SK-N-MC (cell line): ENCODE data around the gene ASXL2.

Source experiments
- DNase-seq: peaks from one replicate; pipeline ENCODE4 v3.0.0-alpha.2; 2011; ENCODE audit warnings: low read depth, low spot score
- H3K27ac ChIP-seq: fragments of 200-600 bp; sonication (generic); 2 replicates; pipeline ENCODE4 v1.5.1; 2016; ENCODE audit warnings: mixed run types
- H3K36me3 ChIP-seq: fragments of 200-600 bp; sonication (generic); 2 replicates; pipeline ENCODE4 v1.6.1; 2017; ENCODE audit warnings: antibody characterized with exemption, low read length, mixed read lengths; ENCODE audit not compliant: insufficient read depth
- H3K4me3 ChIP-seq: fragments of 200-600 bp; sonication (generic); 2 replicates; pipeline ENCODE4 v1.5.1; 2016
- H3K9ac ChIP-seq: fragments of 200-600 bp; sonication (generic); 2 replicates; pipeline ENCODE4 v1.8.0; 2017; ENCODE audit warnings: mixed run types, mixed read lengths; ENCODE audit not compliant: insufficient read length
- H3K9me3 ChIP-seq: fragments of 200-600 bp; sonication (generic); 2 replicates; pipeline ENCODE4 v1.6.1; 2017; ENCODE audit warnings: low read depth, mild to moderate bottlenecking, antibody characterized with exemption, low read length, moderate library complexity, mixed read lengths
- EZH2 ChIP-seq: fragments of 200-600 bp; sonication (generic); IDR thresholded peaks from one replicate; pipeline ENCODE4 v1.6.1; 2017; ENCODE audit warnings: antibody characterized with exemption
- FOXP2 ChIP-seq: optimal IDR thresholded peaks from 2 replicates; pipeline ENCODE3; 2011; ENCODE audit warnings: mild to moderate bottlenecking, moderate library complexity; ENCODE audit not compliant: insufficient read depth; ENCODE audit errors: extremely low read length, control extremely low read depth
- POLR2AphosphoS5 ChIP-seq: IDR thresholded peaks from 2 replicates; pipeline ENCODE4 v1.6.1; 2012; ENCODE audit warnings: mild to moderate bottlenecking, low read depth, low read length, borderline replicate concordance

Gene ASXL2

DNA sequence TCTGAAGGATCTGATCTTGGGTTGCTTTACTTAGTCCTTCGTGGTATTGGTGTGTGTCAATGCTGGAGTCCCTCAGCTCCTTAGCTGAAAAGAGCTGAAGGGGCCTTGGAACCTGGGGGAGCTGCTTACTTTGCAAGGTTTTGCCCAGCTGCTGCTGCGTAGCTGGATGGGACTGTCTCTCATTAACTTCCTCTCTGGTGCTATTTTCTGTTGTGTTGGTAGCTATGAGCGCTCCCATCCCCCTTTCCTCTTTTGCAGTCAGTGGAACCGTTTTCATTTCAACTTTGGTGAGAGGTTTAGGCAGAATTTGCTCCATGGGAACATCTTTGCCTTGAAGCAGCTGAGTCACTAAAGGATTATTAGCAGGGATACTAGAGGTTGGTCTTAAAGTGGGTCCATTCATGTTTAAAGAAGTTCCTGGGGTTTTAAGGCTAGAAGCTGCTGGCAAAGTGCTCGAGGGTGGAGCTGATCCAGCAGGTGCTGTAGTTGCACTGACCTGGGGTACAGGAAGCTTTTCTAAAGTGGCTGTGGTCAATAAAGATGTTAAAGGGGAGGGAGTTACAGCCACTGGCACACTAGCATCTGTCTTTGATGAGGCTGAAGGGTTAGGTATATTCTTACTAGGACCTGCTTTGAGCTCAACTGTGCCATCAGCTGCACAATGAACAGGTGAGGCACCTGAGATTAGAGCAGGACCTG, 135.0 kb downstream of the ASXL2 start:
- peak overlapping the region; percentile 38; the same call in 1 of the 2 replicates for H3K27ac ChIP-seq
- TF ChIP-seq FOXP2 (no peak), POLR2AphosphoS5 (no peak), EZH2 (no peak)
- H3K9me3 ChIP-seq: no peaks in the 10 kb centered on the region
- no peak overlapping the region for H3K9ac ChIP-seq
- no peak overlapping the region for H3K4me3 ChIP-seq
- peaks cover 30% of the 10 kb centered on the region for H3K36me3 ChIP-seq
- no peak for DNase-seq

DNA sequence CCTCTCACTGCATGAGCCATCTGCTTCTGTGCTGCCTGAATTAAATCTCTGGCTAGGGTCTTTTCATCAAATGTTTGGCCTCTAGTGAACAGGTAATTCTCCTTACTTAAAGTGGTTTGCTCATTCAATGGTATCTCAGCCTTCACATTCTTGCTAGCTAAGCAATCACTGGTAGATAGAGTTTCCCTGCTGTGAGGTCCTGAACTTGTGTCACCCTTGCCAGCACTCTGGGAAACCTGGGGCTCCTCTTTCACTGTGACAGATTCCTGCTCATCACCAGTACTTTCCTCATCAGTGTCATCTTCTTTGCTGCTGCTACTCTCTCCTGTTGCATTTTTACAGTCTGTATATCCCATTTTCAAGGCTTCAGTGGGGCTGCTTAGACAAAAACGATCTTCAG, 135.8 kb downstream of the ASXL2 start:
- TF ChIP-seq EZH2 (no peak), POLR2AphosphoS5 (no peak), FOXP2 (no peak)
- H3K36me3 ChIP-seq: peaks cover 30% of the 10 kb centered on the region

DNA sequence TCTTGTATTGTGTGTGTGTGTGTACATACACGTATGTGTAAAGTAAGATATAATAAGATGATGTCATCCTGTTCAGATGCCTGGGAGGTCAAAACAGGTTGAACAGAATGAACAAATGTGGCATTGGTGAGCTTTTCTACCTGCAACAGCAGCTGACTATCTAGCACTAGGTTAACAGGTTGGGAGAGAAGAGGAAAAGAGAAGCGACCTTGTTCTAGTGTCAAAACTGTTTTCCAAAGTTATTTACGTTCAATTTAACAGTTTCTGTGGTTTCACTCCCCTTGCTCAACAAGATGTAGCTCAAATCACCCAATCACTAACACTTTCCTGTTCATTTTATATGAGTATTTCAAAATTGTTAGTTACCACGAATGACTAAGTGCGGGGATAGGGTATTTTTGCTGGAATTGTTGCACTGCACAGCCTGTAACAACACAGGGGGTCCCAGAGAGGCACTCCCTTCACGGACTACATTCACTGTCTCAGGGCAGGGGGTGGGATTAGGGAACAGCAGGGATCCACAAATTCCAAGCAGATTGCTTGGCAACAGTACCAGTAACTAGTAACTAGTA, 137.4 kb downstream of the ASXL2 start:
- Histone ChIP-seq H3K36me3 (peaks cover 30% of the 10 kb centered on the region), H3K9ac (peak overlapping the region; percentile 4), H3K4me3 (peak overlapping the region; percentile 60), H3K9me3 (no peaks in the 10 kb centered on the region), H3K27ac (peak overlapping the region; percentile 90)
- no peak for TF ChIP-seq POLR2AphosphoS5
- TF ChIP-seq FOXP2: no peak
- TF ChIP-seq EZH2: no peak
- DNase-seq: peak; percentile 73

More for the DNA sequence above, 135.8 kb downstream of the ASXL2 start:
- peak overlapping the region; percentile 38; the same call in 1 of the 2 replicates for H3K27ac ChIP-seq
- H3K4me3 ChIP-seq: no peak overlapping the region
- DNase-seq: no peak
- no peaks in the 10 kb centered on the region for H3K9me3 ChIP-seq
- no peak overlapping the region for H3K9ac ChIP-seq

DNA sequence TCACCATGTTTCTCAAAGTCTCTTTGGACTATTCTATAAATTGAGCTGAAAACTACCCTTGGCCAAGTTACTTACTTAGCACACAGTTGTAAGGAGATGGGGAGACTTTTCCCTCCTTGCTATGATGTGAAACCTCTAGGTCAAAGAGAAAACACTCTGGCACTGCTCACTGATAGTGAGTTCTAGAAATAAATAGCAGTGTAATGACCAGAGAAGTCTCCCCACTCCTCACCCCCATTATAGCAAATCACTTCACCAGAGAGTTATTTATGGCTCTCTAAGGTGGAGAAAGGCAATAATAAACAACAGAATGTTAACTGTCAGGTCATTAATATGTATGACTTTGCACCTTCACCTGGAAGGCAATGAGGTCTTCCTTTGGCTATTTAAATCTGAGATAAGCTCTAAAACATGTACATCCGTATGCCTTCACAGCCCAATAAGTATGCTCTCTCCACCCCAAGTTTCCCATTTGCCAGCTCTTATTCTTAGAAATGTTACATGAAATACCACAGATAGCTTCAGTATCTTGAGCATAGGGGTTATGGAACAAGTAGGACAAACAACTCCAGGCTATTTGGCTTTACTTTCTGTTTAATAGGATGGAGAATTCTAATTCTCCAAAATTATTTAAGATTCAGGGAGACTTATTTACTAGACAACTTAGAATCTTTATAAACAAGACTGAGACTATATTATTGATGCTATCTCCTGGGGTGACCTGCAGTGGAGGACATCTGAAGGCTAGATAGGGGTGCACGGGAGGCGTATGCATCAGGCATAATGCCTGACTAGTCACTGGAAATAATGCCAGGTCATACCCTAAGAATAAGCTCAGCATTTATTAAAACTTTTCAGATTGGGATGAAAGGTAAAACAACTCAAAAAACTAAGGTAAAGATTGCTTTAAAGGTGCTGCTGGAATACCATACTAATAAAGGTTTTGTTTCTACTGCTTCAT, 139.6 kb downstream of the ASXL2 start:
- Histone ChIP-seq H3K36me3 (peaks cover 19% of the 10 kb centered on the region), H3K4me3 (no peak overlapping the region), H3K9ac (no peak overlapping the region), H3K9me3 (no peaks in the 10 kb centered on the region), H3K27ac (no peak overlapping the region)
- no peak for DNase-seq
- no peak for TF ChIP-seq EZH2
- no peak for TF ChIP-seq POLR2AphosphoS5
- TF ChIP-seq FOXP2: no peak

DNA sequence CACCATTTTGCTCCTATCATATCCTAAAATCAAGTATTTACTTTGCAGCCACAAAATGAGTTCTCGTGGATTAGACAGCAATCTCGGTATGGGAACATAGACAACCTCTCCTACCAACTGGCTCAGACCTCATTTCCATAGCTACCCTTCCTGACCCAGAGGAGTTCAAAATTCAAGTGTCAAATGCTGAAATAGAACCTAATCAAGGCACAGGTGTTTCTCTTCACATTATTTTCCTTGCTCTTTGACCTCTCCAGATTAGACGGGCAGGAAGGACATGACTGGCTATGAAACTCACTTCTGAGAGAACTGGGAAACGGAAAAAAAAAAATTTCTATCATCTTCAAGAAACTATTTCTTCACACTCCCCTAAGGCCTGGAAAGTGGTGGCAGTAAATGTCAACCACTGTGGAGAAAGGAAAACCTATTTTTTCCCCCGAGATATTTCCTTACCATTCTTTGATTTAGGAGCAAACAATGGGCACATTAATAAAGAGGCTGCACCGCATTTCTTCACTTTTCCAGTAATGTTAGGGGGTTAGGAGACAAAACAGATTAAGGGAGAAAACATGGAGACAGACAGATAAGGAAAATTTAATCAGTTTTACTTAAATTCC, 141.3 kb downstream of the ASXL2 start:
- no peak overlapping the region for H3K27ac ChIP-seq
- H3K4me3 ChIP-seq: no peak overlapping the region
- no peak overlapping the region for H3K9ac ChIP-seq
- DNase-seq: no peak
- no peaks in the 10 kb centered on the region for H3K9me3 ChIP-seq
- H3K36me3 ChIP-seq: peaks cover 7% of the 10 kb centered on the region
- TF ChIP-seq FOXP2: no peak
- TF ChIP-seq POLR2AphosphoS5: no peak
- no peak for TF ChIP-seq EZH2

DNA sequence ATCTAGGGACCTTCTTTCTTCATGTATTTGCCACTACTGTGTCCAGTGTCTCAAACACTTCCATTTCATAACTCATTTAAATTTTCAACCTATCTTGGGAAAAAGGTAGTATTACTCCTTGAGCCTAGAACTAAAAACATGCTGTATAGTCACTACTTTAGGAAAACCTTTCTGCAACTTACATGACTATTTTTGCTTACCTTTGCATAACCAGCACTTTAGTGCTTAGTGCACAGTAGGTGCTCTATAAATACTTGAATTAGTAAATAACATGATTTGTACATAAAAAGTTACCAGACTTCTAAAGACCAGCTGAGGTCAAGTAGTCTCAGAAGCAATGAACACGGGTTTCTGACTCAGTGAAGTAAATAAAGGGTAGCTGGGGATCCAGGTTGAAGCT, 142.5 kb downstream of the ASXL2 start:
- no peak overlapping the region for H3K27ac ChIP-seq
- H3K9ac ChIP-seq: no peak overlapping the region
- H3K36me3 ChIP-seq: no peaks in the 10 kb centered on the region
- no peaks in the 10 kb centered on the region for H3K9me3 ChIP-seq
- TF ChIP-seq EZH2 (no peak), POLR2AphosphoS5 (no peak), FOXP2 (no peak)
- no peak for DNase-seq
- no peak overlapping the region for H3K4me3 ChIP-seq

DNA sequence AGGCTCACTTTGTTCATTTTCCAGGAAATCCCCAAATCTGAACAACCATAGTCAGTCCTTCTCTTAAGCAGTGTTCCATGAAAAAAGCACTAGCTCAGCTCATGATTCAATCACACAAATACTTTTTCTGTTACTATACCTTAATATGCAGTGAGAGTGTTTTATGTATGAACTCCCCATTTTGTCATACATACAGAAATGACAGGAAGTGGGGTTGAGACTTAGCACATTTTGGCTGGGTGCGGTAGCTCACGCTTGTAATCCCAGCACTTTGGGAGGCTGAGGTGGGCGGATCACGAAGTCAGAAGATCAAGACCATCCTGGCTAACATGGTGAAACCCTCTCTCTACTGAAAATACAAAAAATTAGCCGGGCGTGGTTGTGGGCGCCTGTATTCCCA, 149.7 kb downstream of the ASXL2 start:
- no peak for TF ChIP-seq EZH2
- no peak for TF ChIP-seq POLR2AphosphoS5
- TF ChIP-seq FOXP2: no peak
- H3K9ac ChIP-seq: no peak overlapping the region
- no peak overlapping the region for H3K4me3 ChIP-seq
- H3K27ac ChIP-seq: no peak overlapping the region
- no peak for DNase-seq
- H3K9me3 ChIP-seq: no peaks in the 10 kb centered on the region
- H3K36me3 ChIP-seq: no peaks in the 10 kb centered on the region

DNA sequence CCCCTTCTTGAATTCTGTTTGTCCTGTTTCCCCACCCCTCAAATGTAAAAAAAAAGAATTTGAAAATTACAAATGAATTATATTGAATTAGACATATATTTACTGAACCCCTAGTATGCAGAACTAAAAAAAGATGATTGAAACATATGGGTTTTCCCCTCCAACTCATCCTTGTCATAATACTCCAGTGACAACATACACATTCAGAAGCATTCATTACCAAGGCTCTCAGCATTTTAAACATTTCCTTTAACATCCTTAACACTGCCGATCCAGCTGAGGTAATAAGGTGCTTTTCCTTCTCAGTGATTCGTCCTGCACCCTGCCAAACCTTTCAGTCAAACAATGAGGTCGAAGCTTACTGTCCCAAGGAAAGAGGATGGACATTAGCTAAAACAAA, 151.8 kb downstream of the ASXL2 start:
- TF ChIP-seq POLR2AphosphoS5 (no peak), EZH2 (no peak), FOXP2 (no peak)
- no peak overlapping the region for H3K9ac ChIP-seq
- no peaks in the 10 kb centered on the region for H3K9me3 ChIP-seq
- H3K27ac ChIP-seq: no peak overlapping the region
- no peaks in the 10 kb centered on the region for H3K36me3 ChIP-seq
- no peak for DNase-seq
- H3K4me3 ChIP-seq: no peak overlapping the region
